ACHN (cell line): ENCODE data around the gene MC4R.
"Not testable (repeated sequence)": the region's sequence is repeated elsewhere in the genome, so short reads cannot be mapped to it uniquely, and the experiment has no call there.

Experiments
- DNase-seq: peaks from one replicate; pipeline ENCODE4 v3.0.0-alpha.2; 2015
- in situ Hi-C: cut with HindIII; loops from 2 replicates; pipeline ENCODE4 v1.10.0; 2017; ENCODE audit warnings: low sequenced_read_pairs, low pct_ligation_motif_present, low pct_unique_long_range_greater_than_20kb

The MC4R gene

GRCh38 chr18:60372596-60372995 lies at the start of gene MC4R:
MC4R (minus strand) TSS chr18:60372775; CDS start chr18:60372349, 426 bp downstream.
- in situ Hi-C loops = no loop called here
- DNase-seq = peak; percentile 34

- DNase-seq, in situ Hi-C loops: not testable (repeated sequence)
These were observed 49.7 kb upstream of the MC4R start for GRCh38 chr18:60422306-60422705.

- in situ Hi-C loops = no loop called here
These were observed 49.0 kb upstream of the MC4R start for GRCh38 chr18:60421356-60422118.

GRCh38 chr18:60417946-60418345 lies 45.4 kb upstream of the MC4R start:
- in situ Hi-C loops = no loop called here
- DNase-seq = no peak

More at GRCh38 chr18:60421356-60422118, 49.0 kb upstream of the MC4R start:
- no peak for DNase-seq

GRCh38 chr18:60413944-60414547 lies 41.5 kb upstream of the MC4R start:
- DNase-seq = peak; percentile 24
- in situ Hi-C loops = no loop called here

- no peak for DNase-seq
- in situ Hi-C loops = no loop called here
These were observed 39.1 kb upstream of the MC4R start for GRCh38 chr18:60411715-60412114.

GRCh38 chr18:60406721-60407120 lies 34.1 kb upstream of the MC4R start:
- DNase-seq = no peak
- in situ Hi-C loops = no loop called here

GRCh38 chr18:60404486-60405085 lies 32.0 kb upstream of the MC4R start:
- in situ Hi-C loops = no loop called here
- DNase-seq = no peak

- in situ Hi-C loops = no loop called here
- no peak for DNase-seq
These were observed 28.8 kb upstream of the MC4R start for GRCh38 chr18:60401346-60401745.

GRCh38 chr18:60391571-60392226 lies 19.1 kb upstream of the MC4R start:
- in situ Hi-C loops = no loop called here
- DNase-seq = no peak

- in situ Hi-C loops = no loop called here
- DNase-seq = no peak
These were observed 16.7 kb upstream of the MC4R start for GRCh38 chr18:60389314-60389713.

- DNase-seq = no peak
- in situ Hi-C loops = no loop called here
These were observed 13.1 kb upstream of the MC4R start for GRCh38 chr18:60385693-60386092.

- DNase-seq = no peak
- in situ Hi-C loops = no loop called here
These were observed 11.3 kb upstream of the MC4R start for GRCh38 chr18:60383893-60384292.

GRCh38 chr18:60377778-60378469 lies 5.3 kb upstream of the MC4R start:
- DNase-seq = no peak
- in situ Hi-C loops = no loop called here

- in situ Hi-C loops = no loop called here
- no peak for DNase-seq
These were observed 443 bp downstream of the MC4R start for GRCh38 chr18:60372132-60372531.

GRCh38 chr18:60358516-60358915 lies 14.1 kb downstream of the MC4R start:
- no peak for DNase-seq
- in situ Hi-C loops = no loop called here

- DNase-seq = no peak
- in situ Hi-C loops = no loop called here
These were observed 21.6 kb downstream of the MC4R start for GRCh38 chr18:60350941-60351340.

- in situ Hi-C loops = no loop called here
- DNase-seq = no peak
These were observed 22.4 kb downstream of the MC4R start for GRCh38 chr18:60350150-60350549.
